CD4-positive, alpha-beta T cell treated with Interleukin-1 beta for 1 hour (primary cell): ENCODE data around the gene AUNIP.
"Not testable (repeated sequence)": the region's sequence is repeated elsewhere in the genome, so short reads cannot be mapped to it uniquely, and the experiment has no call there.

Source experiments
- DNase-seq, 2 donors: peaks; one replicate each; pipeline ENCODE4 v3.0.0-alpha.2; 2020 to 2022

AUNIP gene

DNA sequence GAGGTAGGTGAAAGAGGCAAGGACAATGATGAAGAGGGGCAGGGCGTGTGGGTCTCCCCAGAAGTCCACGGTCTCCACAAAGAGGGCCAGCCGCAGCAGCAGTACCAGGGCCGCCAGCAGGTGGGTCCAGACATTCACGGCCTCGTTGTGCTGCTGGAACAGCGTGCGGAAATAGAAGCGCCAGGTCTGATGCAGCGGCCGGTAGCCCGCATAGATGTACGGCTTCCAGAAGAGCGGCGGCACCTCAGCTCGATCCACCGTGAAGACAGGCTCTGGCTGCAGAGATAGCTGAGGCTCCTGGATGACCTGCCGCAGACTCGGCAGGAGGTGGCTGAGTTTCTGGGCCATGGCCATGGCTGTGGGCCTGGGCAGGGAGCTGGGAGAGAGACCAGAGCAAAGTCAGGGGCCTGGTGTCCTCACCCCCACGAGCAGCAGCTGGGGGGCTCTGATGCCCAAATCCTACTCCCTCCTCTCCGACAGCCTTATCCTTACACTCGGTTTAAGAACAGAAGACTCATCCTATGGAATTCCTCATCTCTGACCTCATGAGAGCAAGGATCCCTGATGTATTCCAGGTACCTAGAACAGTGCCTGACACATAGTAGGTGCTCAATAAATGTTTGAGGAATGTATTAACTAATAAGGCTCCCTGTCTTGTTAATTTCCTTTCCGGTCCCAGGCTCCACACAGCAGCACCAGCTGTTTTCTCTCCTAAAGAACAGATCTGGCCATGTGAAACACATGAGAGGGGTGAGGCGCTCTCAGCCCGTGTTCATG is 4.4 kb upstream of the AUNIP start:
- no peak for DNase-seq

DNA sequence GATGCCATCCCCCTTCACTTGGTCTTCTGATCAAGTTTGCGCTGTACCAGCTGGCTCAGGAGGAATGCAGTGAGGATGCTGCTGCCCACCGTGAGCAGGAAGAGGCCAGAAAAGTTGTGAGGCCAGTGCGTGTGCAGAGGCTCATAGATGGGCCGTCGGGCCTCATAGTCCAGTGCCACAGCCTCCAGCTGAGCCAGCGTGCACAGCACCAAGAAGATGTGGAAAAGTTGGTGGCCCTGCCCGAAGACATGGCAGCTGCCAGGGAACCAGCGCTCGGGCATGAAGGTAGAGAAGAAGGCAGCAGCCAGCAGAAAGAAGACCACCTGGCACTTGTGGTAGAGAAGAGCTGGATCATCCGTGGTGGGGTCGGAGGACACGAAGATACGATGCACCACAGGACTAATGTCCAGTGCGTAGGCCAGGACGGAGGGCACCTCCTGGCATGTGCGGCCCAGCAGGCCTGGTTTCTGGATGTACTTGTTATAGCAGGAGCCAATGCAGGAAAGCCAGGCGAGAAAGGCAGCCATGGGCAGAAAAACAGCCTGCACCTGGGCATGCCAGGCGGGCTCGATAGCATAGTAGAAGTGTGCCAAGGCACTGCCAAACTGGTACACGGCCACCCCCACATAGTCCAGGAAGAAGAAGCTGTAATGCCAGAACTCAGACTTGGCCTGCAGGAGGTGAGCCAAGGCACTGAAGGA is 3.7 kb upstream of the AUNIP start:
- DNase-seq = no peak

DNA sequence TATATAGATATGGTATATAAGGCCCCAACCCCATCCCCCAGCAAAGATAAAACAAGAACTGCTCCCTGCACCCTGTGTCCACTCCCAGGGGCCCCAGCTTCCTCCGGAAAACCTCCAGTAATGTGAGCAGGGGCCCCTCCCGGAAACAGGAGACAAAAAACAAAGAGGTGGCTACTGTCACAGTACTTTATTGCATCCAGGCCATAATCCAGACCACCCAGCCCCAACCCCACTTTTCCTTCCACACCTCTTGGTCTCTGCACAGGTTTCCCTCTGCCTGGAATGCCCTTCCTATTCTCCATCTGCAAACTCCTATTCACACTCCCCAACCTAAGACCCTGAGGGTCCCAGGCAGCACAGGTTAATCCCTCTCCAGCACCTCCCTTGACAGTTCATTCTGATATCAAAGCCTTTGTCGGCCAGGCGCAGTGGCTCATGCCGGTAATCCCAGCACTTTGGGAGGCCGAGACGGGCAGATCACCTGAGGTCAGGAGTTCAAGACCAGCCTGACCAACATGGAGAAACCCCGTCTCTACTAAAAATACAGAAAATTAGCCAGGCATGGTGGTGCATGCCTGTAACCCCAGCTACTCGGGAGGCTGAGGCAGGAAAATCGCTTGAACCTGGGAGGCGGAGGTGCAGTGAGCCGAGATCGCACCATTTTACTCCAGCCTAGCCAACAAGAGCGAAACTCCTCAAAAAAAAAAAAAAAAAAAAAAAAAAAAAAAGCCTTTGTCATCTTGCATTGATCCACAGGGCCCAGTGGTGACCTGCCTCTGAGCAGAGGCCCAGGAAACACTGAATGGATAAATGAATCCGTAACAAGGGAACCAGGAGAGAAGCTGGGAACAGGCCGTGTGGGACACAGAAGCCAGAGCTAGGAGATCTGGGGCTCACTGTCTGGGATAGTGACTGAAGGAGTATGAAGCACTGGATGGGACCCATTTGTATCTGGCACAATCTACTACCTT is 2.3 kb upstream of the AUNIP start:
- peak in 1 of 2 donors; percentile 30 for DNase-seq

DNA sequence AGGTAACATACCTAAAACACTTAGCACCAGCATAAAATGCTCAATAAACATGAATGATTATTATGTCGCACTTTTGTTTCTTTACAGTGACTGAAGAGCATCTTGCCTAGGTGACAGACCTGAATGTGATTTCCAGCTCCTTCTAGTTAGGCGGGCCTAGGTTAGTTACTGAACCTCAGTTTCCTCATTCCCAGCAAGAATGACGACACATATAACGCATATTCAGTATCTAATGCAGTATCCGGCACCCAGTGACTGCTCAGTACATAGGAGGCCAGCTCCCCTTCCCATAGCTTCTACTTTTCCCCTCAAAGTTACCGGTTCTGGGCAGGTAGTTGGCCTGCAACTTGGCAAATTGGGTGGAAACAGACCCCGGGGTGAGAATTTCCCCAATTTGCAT is 763 bp downstream of the AUNIP start:
- no peak for DNase-seq

DNA sequence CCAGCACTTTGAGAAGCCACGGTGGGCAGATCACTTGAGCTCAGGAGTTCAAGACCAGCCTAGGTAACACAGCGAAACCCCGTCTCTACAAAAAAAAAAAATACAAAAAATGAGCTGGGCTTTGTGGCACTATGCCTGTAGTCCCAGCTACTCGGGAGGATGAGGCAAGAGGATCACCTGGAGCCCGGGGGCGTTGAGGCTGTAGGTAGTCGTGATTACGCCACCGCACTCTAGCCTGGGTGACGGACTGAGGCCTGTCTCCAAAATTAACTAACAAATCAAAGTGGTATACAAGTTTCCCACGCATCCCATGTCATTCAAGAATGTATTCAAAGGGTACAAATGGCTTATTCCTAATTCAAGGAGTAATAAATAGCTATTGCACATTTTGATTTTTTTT is 2.4 kb downstream of the AUNIP start:
- DNase-seq = no peak

DNA sequence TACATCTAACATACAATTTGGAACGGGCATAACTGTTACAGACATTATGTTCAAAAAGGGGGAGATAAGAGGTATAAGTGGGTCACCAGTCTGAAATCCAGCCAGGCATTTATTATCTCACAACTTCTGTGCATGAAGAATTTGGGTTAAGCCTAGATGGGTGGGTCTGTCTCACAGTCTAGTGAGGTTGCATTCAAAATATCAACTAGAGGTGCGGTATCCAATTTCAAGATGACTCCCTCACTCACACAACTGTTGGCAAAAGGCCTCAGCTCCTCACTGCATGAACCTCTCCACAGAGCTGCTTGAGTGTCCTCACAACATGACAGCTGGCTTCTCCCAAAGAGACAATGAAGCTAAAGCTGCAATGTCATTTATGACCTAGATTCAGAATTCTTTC is 4.7 kb downstream of the AUNIP start:
- DNase-seq = no peak

DNA sequence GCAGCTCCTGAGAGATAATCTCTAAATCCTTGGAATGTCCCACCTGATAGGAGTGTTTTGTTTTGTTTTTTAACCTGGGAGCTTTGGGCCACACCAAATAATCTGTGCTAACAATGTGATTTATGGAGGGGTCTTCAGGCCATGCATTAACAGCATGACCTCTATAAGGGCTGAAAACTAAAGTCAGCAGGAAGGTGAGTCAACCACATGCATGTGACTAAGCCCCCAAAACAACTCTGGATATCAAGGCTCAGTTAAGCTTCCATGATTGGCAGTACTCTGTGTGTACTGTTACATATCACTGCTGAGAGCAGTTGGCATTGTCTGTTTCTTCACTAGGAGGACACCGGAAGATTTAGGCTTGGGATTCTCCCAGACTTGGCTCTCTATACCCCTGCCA is 10.7 kb downstream of the AUNIP start:
- DNase-seq = no peak

DNA sequence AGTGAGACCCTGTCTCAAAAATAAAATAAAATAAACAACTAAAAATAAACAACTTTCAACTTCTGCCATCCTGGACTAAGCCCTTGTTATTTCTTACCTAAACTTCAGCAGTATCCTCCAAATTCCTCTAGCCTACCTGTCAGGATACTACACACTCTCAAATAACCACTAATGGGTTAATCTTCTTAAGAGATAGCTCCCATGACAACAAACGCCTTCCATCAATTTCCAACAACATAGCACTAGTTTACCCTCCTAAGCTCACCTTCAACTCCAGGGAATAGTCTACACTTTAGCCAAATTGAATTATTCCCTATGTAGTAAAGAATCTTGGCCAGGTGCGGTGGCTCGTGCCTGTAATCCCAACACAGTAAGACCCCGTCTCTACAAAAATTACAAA is 11.3 kb downstream of the AUNIP start:
- no peak for DNase-seq

DNA sequence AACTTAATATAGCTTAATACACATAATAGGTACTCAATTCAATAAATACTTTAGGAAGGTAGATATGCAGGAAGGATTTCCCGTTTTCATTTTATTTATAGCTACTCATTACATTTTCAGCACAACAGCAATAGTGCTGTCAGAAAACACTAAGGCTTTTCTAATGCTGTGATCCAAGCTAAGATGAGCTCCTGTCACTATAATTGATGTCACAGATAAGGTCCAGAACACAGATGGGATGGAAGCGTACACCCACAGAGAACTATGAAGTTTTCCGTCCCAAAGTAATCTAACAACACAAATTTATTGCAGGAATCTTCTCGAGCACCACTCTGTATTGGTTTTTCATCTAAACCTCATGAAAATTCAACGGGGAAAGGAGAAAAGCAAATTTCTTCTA is 13.6 kb downstream of the AUNIP start:
- no peak for DNase-seq

DNA sequence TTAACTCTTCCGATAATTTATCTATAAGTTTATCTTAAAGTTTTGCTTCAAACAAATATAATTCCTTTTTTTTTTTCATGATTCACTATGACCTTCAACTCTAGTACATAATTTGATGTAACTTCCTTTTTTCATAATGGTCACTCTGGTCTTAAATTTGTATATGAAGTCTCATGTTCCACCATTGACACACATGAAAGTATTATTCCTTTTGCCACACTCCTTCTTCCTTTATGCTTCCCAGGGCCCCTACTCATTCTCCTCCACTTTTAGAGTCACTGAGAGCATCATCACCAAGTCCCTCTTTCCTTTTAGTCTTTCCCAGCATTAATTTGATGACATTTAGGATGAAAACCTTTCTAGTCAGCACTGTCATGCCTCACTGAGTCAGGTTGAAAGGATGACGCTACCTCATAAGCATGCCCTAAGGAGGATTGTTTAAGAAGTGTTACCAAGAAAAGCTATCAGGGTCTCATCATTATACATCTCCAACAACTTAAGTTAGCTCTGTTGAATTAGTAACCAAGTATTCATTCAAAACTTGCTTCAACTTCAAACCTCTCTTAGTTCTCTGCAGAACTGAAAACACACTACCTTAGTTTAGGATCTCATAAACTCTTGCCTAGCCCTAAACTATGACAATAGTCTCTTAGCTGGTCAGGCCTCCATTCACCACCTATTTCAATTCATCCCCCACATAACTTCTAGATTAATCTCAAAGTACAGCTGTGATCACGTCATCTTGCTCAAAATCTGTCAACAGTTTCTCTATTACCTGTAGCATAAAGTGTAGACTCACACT is 14.5 kb downstream of the AUNIP start:
- DNase-seq = no peak

DNA sequence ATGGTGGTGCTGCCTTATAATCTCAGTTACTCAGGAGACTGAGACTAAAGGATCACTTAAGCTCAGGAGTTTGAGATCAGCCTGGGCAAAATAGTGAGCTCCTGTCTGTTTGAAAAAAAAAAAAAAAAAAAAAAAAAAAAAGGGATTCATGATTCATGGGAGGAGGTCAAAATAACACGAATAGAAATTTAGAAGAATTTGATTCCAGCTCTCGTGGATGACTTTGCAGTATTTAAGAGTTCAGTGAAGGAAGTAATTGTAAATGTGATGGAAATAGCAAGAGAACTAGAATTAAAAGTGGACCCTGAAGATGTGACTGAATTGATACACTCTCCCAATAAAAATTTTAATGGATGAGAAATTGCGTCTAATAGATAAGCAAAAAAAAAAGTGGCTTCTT is 15.8 kb downstream of the AUNIP start:
- no peak for DNase-seq

DNA sequence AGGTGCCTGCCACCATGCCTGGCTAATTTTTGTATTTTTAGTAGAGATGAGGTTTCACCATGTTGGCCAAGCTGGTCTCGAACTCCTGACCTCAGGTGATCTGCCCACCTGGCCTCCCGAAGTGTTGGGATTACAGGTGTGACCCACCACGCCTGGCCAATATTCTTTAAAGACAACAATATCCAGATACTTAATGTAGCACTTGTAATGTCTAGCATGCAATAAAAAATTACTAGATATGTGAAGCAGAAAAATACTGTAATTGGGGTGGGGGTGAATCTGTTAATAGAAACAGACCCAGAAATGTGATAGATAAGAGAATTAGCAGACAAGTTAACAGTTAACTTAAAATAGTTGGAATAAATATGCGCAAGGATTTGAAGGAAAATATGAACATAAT is 19.4 kb downstream of the AUNIP start:
- DNase-seq = not testable (repeated sequence)

DNA sequence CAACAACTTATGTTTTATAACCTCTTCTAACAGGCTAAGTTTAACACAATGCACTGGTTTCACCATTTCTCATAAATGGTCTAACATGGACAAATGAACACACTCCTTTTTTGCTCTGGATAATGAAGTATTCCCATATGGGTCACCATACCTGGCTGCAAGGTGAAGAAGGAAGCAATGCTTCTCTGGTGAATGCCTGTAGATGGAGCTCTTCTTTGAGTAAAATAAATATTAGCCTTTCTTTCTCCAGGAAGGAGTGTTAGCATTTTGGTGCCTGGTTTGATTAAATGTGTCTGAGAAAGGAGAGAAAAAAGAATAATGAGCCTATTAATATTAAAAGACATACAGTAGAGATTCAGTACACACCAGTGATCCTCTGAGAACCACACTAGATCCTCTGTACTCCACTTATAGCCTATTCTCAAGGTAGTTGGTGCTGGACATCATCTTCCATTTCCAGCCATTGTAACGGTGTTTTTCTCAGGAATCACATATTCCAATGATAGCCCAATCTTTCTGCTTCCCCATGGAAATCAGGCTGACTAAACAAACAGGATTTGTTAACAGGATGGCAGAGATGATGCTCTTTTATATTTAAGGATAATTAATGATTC is 21.9 kb downstream of the AUNIP start:
- no peak for DNase-seq

DNA sequence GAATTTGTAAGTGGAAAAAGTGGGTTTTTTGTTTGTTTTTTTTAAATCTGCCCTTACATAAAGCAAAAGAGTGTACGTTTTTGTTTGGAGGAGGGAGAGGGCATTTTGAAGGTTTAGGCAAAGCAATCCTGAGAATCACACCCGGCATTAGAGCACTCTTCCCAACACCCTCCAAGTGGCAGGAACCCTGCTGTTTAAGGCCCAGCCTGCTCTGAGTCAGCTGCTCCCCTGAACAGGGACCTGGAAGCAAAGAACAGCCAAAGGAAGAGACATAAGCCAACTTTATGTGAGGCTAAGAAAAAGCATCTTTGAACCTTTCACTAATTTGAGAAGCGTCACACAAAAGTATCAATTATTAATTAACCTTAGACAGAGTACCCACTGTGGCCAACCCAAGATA is 22.6 kb downstream of the AUNIP start:
- DNase-seq = no peak

DNA sequence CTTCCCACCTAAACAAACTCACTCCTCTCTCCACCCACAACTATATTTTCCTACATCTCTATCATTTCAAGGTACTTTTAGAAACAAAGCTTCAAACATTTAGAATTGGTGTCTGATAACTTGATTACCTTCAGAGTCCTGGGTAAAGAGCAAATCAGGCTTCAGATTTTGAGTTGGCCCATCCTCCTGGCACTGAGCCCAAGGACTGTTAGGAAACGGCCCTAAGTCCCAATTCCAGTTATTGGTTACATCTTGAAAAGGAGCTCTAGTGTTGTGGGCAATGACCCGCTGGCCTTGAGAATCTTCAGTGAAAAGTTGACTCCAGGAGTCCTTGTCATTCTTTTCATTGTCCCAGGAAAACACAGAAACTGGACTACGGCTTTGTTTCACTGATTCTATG is 24.4 kb downstream of the AUNIP start:
- no peak for DNase-seq

DNA sequence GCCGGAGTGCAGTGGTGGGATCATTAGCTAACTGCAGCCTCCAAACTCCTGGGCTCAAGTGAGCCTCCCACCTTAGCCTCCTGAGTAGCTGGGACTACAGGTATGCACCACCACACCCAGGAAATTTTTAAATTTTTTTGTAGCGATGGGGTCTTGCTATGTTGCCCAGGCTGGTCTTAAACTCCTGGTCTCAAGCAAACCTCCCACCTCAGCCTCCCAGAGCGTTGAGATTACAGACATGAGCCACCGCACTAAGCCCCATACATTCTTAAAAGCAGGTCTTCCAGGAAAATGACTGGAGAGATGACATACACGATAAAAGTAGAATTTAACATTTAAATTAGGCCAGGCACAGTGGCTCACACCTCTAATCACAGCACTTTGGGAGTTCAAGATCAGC is 26.1 kb downstream of the AUNIP start:
- no peak for DNase-seq

DNA sequence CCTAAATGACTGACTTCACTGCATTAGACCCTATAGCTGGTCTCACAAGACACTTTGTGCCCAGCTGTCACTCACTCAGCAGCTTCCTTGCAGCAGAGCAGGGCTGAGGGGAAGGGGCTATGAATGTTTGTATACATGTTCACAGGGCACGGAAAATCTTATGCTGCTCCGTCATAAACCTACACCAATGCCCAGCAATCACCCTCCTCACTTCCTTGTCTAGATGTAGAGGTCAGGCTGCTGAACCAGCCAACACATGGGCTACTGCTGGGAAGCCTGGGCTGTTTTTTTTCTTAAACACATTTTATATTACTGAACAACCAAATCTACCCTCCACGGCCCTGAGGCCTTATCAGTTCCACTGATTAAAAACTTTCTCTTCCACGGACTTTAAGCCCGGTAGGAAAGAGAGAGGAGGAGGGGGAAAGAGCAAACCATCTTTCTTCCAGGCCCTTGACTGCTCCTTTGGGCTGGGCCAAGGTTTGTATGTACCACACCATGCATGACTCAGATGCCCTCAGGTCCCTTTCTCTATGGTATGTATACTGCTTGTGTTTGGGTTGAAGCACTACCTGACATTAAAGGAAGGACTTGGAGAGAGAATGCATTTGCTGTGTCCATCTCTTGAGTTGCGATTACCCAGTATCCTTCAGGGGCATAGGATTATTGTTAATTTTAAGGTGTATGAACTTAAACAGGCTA is 26.8 kb downstream of the AUNIP start:
- DNase-seq = no peak

DNA sequence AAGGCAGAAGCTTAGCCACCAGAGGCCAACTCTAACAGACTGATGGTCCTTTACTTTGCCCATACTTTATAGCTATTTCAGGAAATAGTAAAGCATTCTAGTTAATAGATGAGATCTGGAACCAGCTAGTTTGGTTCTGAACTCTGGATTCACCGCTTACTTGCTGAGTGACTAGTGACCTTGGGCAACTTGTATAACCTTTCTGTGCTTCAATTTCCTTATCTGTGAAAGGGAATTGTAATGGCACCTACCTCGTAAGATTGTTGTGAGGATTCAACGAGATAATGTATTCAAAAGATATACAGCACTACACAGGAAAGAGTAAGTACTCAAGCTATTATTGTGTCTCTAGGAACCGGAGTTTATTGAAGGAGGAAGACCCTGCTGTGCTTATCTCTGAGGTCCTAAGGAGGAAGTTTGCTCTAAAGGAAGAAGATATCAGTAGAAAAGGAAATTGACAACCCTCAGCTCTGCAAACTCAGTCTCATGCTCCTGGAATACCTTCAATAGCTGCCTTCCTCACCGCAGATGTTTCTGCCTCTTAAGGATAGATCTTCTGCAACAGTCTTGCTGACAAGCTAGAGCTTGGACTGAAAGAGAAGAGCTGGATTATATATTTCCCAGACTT is 27.6 kb downstream of the AUNIP start:
- DNase-seq = no peak

DNA sequence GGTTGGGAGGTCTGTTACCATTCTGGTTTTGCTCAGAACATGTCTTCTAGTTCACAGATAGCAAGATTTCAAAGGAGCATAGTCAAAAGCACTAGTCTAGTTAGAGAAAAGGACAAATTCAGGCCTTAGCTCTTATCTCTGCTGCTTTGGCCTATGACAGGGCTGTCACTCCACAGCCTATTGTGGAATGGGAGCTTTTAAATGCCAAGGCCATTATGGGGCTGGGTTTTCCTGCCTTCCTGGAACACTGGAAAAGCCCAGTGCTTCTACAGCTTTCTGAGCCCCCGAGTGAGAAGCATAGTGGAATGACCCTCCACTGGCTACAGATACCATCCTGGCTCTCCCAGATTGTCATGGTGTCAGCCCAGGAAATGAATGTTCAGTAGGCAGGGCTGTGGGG is 30.2 kb downstream of the AUNIP start:
- DNase-seq = no peak

DNA sequence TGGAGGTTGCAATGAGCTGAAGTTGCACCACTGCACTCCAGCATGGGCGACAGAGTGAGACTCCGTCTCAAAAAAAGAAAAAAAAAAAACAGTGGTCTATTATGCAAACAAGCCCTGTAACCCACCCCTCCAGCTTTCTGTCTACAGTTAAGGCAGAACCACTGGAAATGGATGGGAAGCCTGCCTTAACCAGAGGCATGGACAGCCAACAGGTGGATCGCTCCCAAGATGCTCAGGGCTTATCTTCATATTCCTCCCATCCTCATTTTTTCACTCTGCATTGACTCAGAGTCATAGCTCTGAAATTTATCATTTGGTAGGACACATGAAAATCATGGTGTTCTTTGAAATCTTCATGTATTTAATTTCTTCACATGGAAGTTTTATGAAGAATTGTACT is 30.8 kb downstream of the AUNIP start:
- DNase-seq = no peak

DNA sequence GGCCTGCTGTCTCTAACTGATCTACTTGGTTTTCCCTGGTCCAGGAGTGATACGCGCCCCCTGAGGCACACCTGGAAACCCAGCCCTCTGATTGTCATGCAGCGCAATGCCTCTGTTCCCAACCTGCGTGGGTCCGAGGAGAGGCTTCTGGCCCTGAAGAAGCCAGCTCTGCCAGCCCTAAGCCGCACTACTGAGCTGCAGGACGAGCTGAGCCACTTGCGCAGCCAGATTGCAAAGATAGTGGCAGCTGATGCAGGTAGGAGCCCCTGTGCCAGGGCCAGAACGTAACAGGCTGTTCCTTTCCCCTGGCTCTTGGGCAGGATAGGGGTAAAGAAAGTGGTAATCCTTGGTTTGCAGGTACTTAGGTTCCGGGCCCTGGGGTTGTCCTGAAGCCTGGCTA is 32.7 kb downstream of the AUNIP start:
- no peak for DNase-seq
